WTC11 (cell line): ENCODE results near the gene SIN3A. TPM values are rescaled to one million over a fixed set of nuclear protein-coding genes. Genes with fewer than 3 reads are reported as not detected.

Experiments used
- ATAC-seq: fragments of 200-7000 bp; cut with Tn5 transposase; 2 replicates; pipeline ENCODE4 v1.10.0; 2021; ENCODE audit warnings: mild to moderate bottlenecking, moderate library complexity
- CTCF ChIA-PET: fragments of 300-600 bp; sonication (Branson Sonifier 250); formaldehyde crosslinking; loops from one replicate; lab custom pipeline; 2021; ENCODE audit warnings: antibody characterized with exemption; lab: Charles Lee
- POLR2A ChIA-PET: fragments of 350-600 bp; sonication (Branson Sonifier 250); formaldehyde crosslinking; loops from one replicate; lab custom pipeline; 2021; ENCODE audit warnings: antibody characterized with exemption; lab: Charles Lee
- DNase-seq: peaks from one replicate; pipeline ENCODE4 v3.0.0; 2021; ENCODE audit warnings: low spot score
- H3K27ac Mint-ChIP-seq: 2 replicates; pipeline ENCODE4 v1.8.0; 2021; ENCODE audit warnings: mixed read lengths
- H3K27me3 Mint-ChIP-seq: 2 replicates; pipeline ENCODE4 v1.8.0; 2021; ENCODE audit warnings: low read depth, mild to moderate bottlenecking, moderate library complexity, mixed read lengths
- H3K36me3 Mint-ChIP-seq: 2 replicates; pipeline ENCODE4 v1.8.0; 2021; ENCODE audit warnings: mixed read lengths
- H3K4me1 Mint-ChIP-seq: 2 replicates; pipeline ENCODE4 v1.8.0; 2022; ENCODE audit warnings: mixed read lengths
- H3K4me3 Mint-ChIP-seq: 2 replicates; pipeline ENCODE4 v1.8.0; 2021; ENCODE audit warnings: mild to moderate bottlenecking, moderate library complexity, mixed read lengths
- H3K9me3 Mint-ChIP-seq: 2 replicates; pipeline ENCODE4 v1.8.0; 2021; ENCODE audit warnings: mixed read lengths
- AR ChIP-seq: fragments of 250-450 bp; sonication (Bioruptor Pico); IDR thresholded peaks from 2 replicates; pipeline ENCODE4 v1.9.0; 2021; ENCODE audit warnings: mild to moderate bottlenecking
- ARID4B ChIP-seq: sonication (generic); formaldehyde crosslinking; IDR thresholded peaks from 2 replicates; pipeline ENCODE4 v1.8.0; 2023; ENCODE audit warnings: missing genetic modification reagents, mild to moderate bottlenecking, borderline replicate concordance
- E2F4 ChIP-seq: sonication (generic); formaldehyde crosslinking; IDR thresholded peaks from 2 replicates; pipeline ENCODE4 v1.8.1; 2022; ENCODE audit warnings: low read depth, mild to moderate bottlenecking, moderate library complexity, missing genetic modification reagents, borderline replicate concordance
- E2F5 ChIP-seq: sonication (generic); formaldehyde crosslinking; IDR thresholded peaks from 2 replicates; pipeline ENCODE4 v1.8.1; 2022; ENCODE audit warnings: mild to moderate bottlenecking, moderate library complexity, missing genetic modification reagents
- ERG ChIP-seq: fragments of 250-450 bp; sonication (Bioruptor Pico); IDR thresholded peaks from 2 replicates; pipeline ENCODE4 v1.8.0; 2021; ENCODE audit warnings: mild to moderate bottlenecking
- JAZF1 ChIP-seq: fragments of 250-450 bp; sonication (Bioruptor Pico); IDR thresholded peaks from 2 replicates; pipeline ENCODE4 v1.9.0; 2021; ENCODE audit warnings: moderate library complexity, mild to moderate bottlenecking, inconsistent platforms
- MAX ChIP-seq: sonication (generic); formaldehyde crosslinking; IDR thresholded peaks from 2 replicates; pipeline ENCODE4 v1.8.0; 2022; ENCODE audit warnings: mild to moderate bottlenecking, missing genetic modification reagents
- PRDM15 ChIP-seq: sonication (generic); formaldehyde crosslinking; IDR thresholded peaks from 2 replicates; pipeline ENCODE4 v1.8.0; 2022; ENCODE audit warnings: missing genetic modification reagents
- TEAD4 ChIP-seq: sonication (generic); formaldehyde crosslinking; IDR thresholded peaks from 2 replicates; pipeline ENCODE4 v1.8.0; 2022; ENCODE audit warnings: mild to moderate bottlenecking, missing genetic modification reagents
- total RNA-seq: library from RNA; stranded (reverse); gene quantifications from 3 replicates; pipeline ENCODE4 v1.2.3, GENCODE V29; 2021

Gene SIN3A
- total RNA-seq, 1 experiment from 2014 or later = 113 TPM

GRCh38 chr15:75455424-75455981, 4.0 kb upstream of the SIN3A start (continued):
- no peak for TF ChIP-seq AR (CRISPR knock-in tag)
- TF ChIP-seq E2F5 (CRISPR knock-in tag) = 0 out of 2 replicates have a peak, but pooled peaks have one; percentile 50
- TF ChIP-seq ARID4B (CRISPR knock-in tag) = peak; percentile 52; the same call in 1 of the 2 replicates
- TF ChIP-seq ERG (CRISPR knock-in tag) = no peak
- no peak for TF ChIP-seq E2F4 (CRISPR knock-in tag)

- ChIA-PET POLR2A (interaction anchor here (0.9 to 6.0 kb wide), 15 partner anchors 9 to 694 kb away, joined by 3 to 76 read pairs (median 8); partner anchors contain the start of genes IMP3, MAN2C1, PTPN9 and SNUPN), CTCF (interaction anchor here (0.9 to 5.4 kb wide), 17 partner anchors 9 to 504 kb away, joined by 3 to 40 read pairs (median 6); partner anchors contain the start of genes IMP3, MAN2C1, PTPN9 and SNUPN)
- Mint-ChIP-seq H3K27me3 (no peaks in the 10 kb centered on the region; the same call in 1 of the 2 replicates), H3K36me3 (no peaks in the 10 kb centered on the region), H3K4me1 (peaks cover 14% of the 10 kb centered on the region), H3K27ac (peak overlapping the region; percentile 85; the same call in 1 of the 2 replicates), H3K4me3 (peak overlapping the region; percentile 87), H3K9me3 (no peaks in the 10 kb centered on the region)
- DNase-seq (peak; percentile 68), ATAC-seq (no peak)
- no peak for TF ChIP-seq JAZF1
- no peak for TF ChIP-seq PRDM15 (CRISPR knock-in tag)
- no peak for TF ChIP-seq TEAD4 (CRISPR knock-in tag)
- TF ChIP-seq MAX (CRISPR knock-in tag) = peak; percentile 14; the same call in 1 of the 2 replicates
Observed at GRCh38 chr15:75454471-75455378, 3.2 kb upstream of the SIN3A start.
